Testis (tissue), 2 donors: ENCODE data around the gene SEC14L1.

Experiments
- POLR2A ChIP-seq: fragments of 450-650 bp; IDR thresholded peaks from one replicate; pipeline ENCODE4 v1.6.1; 2017; ENCODE audit warnings: antibody characterized with exemption, mild to moderate bottlenecking, moderate library complexity
- TF ChIP-seq, protein P1 (sequence below), 3 experiments: fragments of 450-650 bp in 2 of 3; fragments of 200-600 bp in 1 of 3; sonication (generic) in 1 of 3; IDR thresholded peaks; one replicate each; pipeline ENCODE4 v1.5.1; 2016 to 2019; ENCODE audit warnings: antibody characterized with exemption in 3 of 3, mild to moderate bottlenecking in 2 of 3, moderate library complexity in 1 of 3

DNA sequence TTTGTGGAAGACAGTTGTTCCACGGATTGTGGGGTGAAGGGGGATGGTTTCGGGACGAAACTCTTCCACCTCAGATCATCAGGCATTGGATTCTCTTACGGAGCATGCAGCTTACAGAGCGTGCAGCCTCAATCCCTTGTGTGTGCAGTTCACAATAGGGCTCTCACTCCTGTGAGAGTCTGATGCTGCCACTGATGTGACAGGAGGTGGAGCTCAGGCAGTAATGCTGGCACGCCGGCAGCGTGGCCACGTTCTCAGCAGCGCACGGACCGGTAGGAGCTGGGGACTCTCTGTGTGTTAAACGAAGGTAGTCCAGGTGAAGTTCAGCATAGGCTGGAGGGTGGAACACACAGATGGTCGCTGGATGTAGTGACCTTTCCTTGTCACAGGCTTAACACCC, 37.8 kb downstream of the SEC14L1 start:
- TF ChIP-seq, protein P1, sequence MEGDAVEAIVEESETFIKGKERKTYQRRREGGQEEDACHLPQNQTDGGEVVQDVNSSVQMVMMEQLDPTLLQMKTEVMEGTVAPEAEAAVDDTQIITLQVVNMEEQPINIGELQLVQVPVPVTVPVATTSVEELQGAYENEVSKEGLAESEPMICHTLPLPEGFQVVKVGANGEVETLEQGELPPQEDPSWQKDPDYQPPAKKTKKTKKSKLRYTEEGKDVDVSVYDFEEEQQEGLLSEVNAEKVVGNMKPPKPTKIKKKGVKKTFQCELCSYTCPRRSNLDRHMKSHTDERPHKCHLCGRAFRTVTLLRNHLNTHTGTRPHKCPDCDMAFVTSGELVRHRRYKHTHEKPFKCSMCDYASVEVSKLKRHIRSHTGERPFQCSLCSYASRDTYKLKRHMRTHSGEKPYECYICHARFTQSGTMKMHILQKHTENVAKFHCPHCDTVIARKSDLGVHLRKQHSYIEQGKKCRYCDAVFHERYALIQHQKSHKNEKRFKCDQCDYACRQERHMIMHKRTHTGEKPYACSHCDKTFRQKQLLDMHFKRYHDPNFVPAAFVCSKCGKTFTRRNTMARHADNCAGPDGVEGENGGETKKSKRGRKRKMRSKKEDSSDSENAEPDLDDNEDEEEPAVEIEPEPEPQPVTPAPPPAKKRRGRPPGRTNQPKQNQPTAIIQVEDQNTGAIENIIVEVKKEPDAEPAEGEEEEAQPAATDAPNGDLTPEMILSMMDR (IDR thresholded peaks at IDR 0.05) = no peak
- TF ChIP-seq POLR2A = no peak
